GM12874 (cell line): Measurements from ENCODE around the gene PKP4.

Source experiments
- TF ChIP-seq, protein P1 (sequence below): IDR thresholded peaks from 2 replicates; pipeline ENCODE4 v1.5.1; 2011; ENCODE audit warnings: low read depth, mild to moderate bottlenecking, control low read depth, low read length, moderate library complexity; ENCODE audit not compliant: insufficient read depth

Gene PKP4

GRCh38 chr2:158624961-158625360 is 168.2 kb downstream of the PKP4 start:
- TF ChIP-seq, protein P1, sequence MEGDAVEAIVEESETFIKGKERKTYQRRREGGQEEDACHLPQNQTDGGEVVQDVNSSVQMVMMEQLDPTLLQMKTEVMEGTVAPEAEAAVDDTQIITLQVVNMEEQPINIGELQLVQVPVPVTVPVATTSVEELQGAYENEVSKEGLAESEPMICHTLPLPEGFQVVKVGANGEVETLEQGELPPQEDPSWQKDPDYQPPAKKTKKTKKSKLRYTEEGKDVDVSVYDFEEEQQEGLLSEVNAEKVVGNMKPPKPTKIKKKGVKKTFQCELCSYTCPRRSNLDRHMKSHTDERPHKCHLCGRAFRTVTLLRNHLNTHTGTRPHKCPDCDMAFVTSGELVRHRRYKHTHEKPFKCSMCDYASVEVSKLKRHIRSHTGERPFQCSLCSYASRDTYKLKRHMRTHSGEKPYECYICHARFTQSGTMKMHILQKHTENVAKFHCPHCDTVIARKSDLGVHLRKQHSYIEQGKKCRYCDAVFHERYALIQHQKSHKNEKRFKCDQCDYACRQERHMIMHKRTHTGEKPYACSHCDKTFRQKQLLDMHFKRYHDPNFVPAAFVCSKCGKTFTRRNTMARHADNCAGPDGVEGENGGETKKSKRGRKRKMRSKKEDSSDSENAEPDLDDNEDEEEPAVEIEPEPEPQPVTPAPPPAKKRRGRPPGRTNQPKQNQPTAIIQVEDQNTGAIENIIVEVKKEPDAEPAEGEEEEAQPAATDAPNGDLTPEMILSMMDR = no peak

DNA sequence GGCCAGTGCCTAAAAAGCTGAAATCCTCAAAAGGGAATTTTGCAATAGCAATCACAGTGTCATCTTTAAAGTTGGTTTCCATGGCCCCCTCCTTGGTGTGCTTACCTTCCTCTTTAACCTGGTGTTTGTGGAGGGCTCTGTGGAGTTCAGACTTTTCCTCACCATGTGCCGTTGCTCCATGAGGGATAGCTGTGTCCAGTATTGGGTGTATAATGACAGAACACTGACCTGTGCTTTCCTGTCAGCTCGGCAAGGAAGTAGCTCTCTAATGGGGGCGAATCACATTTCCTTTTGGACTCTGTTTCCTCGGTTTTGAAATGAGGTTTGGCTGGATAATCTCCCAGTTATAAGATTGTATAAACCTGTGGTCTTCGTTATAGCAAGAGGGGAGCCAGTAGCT is 172.4 kb downstream of the PKP4 start:
- TF ChIP-seq, protein P1 = no peak

- TF ChIP-seq, protein P1 = no peak
Measured at GRCh38 chr2:158633261-158633660, 176.5 kb downstream of the PKP4 start.

DNA sequence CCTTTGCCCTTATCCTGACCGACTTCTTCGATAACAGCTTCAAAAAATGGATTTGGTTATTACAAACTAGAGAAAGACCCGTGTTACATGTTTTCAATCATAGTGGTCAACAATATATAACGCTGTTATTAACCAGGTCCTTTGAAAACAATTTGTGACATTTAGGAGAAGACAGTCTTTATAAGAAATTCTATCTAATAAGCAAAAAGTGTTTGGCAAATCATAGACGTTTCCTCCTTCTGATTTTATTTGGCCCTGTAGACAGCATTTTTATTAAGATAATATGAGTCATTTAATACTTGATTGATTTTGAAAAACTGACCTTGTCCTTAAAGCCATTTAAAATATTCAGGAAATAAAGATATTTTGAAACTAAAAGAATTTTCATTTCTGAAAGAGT is 177.9 kb downstream of the PKP4 start:
- TF ChIP-seq, protein P1 = no peak

DNA sequence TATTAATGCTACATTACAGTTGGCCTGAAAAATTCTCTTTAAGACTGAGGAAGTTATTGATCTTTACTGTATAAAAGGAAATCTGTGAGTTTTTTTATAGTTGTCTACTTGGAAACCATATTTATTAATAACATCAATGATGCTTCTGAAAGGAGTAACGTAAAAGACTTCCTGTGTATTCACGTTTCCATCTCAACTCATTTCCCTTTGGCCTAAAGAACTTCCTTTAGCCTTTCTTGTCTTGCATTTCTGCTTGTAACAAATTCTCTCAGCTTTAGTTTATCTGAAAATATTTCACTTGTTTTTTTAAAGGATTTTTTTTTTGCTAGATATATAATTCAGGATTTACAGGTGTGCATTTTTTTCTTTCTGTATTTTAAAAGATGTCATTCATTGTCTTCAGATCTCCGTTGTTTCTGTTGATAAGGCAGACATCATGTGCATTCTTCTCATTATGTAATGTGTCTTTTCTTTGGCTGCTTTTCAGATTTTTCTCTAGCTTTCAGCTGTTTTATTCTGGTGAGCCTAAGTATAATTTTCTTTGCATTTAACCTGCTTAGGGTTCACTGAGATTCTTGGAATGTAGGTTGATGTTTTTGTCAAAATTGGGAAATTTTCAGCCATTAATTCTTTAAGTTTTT is 179.3 kb downstream of the PKP4 start:
- TF ChIP-seq, protein P1 = no peak

DNA sequence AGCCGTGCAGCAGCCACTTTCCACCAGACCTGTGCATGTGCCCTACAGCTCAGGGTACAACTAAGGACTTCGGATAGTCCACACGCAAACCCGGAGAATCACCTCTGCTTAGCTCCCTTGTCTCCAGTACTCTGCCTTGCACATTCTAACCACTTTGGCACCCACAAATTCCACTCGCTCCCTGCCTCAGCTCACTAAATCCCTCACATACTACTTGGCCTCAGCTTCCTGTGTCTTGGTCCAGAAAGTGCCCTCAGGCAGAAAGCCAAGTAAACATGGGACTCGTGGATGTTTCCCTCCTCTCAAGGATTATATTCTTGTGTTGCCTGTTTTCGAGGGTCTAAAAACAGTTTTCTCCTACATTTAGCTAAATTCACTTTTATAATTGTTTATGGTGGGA is 180.6 kb downstream of the PKP4 start:
- TF ChIP-seq, protein P1 = no peak

DNA sequence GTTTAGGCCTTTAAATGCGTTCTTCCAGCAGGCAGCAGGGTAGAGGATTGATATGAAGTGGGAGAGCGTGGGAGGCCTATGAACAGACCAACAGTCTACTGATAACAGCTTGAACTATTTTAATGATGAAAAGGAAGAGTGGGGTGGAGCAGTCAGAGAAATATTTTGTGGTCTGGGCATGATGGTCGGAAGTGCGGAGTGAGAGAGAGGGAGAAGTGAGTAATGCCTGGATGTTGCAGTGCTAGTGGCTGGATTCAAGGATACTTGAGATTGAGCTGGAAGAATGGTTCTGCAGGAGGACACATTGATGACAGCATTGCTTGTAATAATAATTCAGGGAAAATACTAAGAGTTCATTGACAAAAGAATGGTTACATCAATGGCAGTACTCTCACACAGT is 187.4 kb downstream of the PKP4 start:
- TF ChIP-seq, protein P1 = no peak
